A549 (cell line): Measurements from ENCODE around the gene AMACR. TPM values are rescaled to one million over a fixed set of nuclear protein-coding genes. Genes with fewer than 3 reads are reported as not detected.

Source experiments
- ATAC-seq, 2 experiments: fragments of 200-7000 bp in 1 of 2; fragments of >200 bp in 1 of 2; cut with Nextera tagmentation in 1 of 2; cut with Tn5 transposase in 1 of 2; 3 replicates each; pipeline versions ENCODE4 v1.8.0 to v1.9.1; 2018 to 2020; ENCODE audit warnings: mild to moderate bottlenecking in 1 of 2, moderate library complexity in 1 of 2
- CTCF ChIA-PET: fragments of 300-600 bp; sonication (Branson Sonifier 250); formaldehyde crosslinking; extraction: SDS; loops from one replicate; lab custom pipeline; 2021; ENCODE audit warnings: antibody characterized with exemption, inconsistent platforms; lab: Yijun Ruan, JAX
- POLR2A ChIA-PET: fragments of 350-600 bp; formaldehyde crosslinking; extraction: SDS; loops from one replicate; lab custom pipeline; 2021; ENCODE audit warnings: antibody characterized with exemption, inconsistent platforms; lab: Yijun Ruan, JAX
- DNase-seq, 2 experiments: peaks; one replicate each; pipeline versions ENCODE4 v3.0.0 to v3.0.0-alpha.2; 2011 to 2016; ENCODE audit warnings: low read depth in 1 of 2, low spot score in 1 of 2
- FAIRE-seq: peaks from 2 replicates; lab custom pipeline; 2011; peaks lifted over from hg19 to GRCh38; lab: Jason Lieb, UNC
- H3K27ac ChIP-seq, 2 experiments: fragments of >200 bp; sonication (Bioruptor Twin); formaldehyde crosslinking; 3 replicates each; pipeline ENCODE4 v1.5.1; 2016 to 2017
- H3K4me1 ChIP-seq: fragments of >200 bp; sonication (Bioruptor Twin); formaldehyde crosslinking; 3 replicates; pipeline ENCODE4 v1.6.1; 2016
- H3K4me2 ChIP-seq: fragments of >200 bp; sonication (Bioruptor Twin); formaldehyde crosslinking; 3 replicates; pipeline ENCODE4 v1.6.1; 2016
- H3K4me3 ChIP-seq: fragments of >200 bp; sonication (Bioruptor Twin); formaldehyde crosslinking; 3 replicates; pipeline ENCODE4 v1.5.1; 2016
- H3K9me3 ChIP-seq: fragments of >200 bp; sonication (Bioruptor Twin); formaldehyde crosslinking; 3 replicates; pipeline ENCODE4 v1.6.1; 2016
- BHLHE40 ChIP-seq: IDR thresholded peaks from 2 replicates; pipeline ENCODE4 v1.6.1; 2012; ENCODE audit warnings: low read depth, low read length, inconsistent platforms
- CBX2 ChIP-seq: fragments of 200-600 bp; sonication (generic); IDR thresholded peaks from 2 replicates; pipeline ENCODE4 v1.6.1; 2016; ENCODE audit warnings: low read depth, mild to moderate bottlenecking, borderline replicate concordance
- CEBPB ChIP-seq, 2 experiments: fragments of >200 bp in 1 of 2; sonication (Bioruptor Twin) in 1 of 2; formaldehyde crosslinking in 1 of 2; IDR thresholded peaks; 2 replicates each; pipeline ENCODE4 v1.6.1; 2012 to 2016
- CHD2 ChIP-seq: fragments of 150-350 bp; IDR thresholded peaks from 2 replicates; pipeline ENCODE4 v1.6.1; 2014; ENCODE audit warnings: low read length; ENCODE audit not compliant: partially characterized antibody
- CHD4 ChIP-seq: fragments of 200-600 bp; sonication (generic); IDR thresholded peaks from 2 replicates; pipeline ENCODE4 v1.6.1; 2016; ENCODE audit warnings: antibody characterized with exemption, mild to moderate bottlenecking, borderline replicate concordance
- EHF ChIP-seq: fragments of 250-450 bp; sonication (Bioruptor Pico); IDR thresholded peaks from 2 replicates; pipeline ENCODE4 v1.5.0; 2020; ENCODE audit warnings: mild to moderate bottlenecking
- EP300 ChIP-seq, 2 experiments: fragments of >200 bp; sonication (Bioruptor Twin); formaldehyde crosslinking; IDR thresholded peaks; 2 replicates in 1 of 2; 3 replicates in 1 of 2; pipeline ENCODE4 v1.6.1; 2016 to 2017
- FOXS1 ChIP-seq: fragments of 250-450 bp; sonication (Bioruptor Pico); IDR thresholded peaks from 2 replicates; pipeline ENCODE4 v1.5.0; 2020; ENCODE audit warnings: mild to moderate bottlenecking, moderate library complexity
- GATA3 ChIP-seq: IDR thresholded peaks from 2 replicates; pipeline ENCODE4 v1.6.1; 2012; ENCODE audit warnings: borderline replicate concordance
- HOXB13 ChIP-seq: fragments of 250-450 bp; sonication (Bioruptor Pico); IDR thresholded peaks from 2 replicates; pipeline ENCODE4 v1.5.0; 2020; ENCODE audit warnings: low read depth, mild to moderate bottlenecking, moderate library complexity
- HOXB5 ChIP-seq: fragments of 250-450 bp; sonication (Bioruptor Pico); IDR thresholded peaks from 2 replicates; pipeline ENCODE4 v1.5.0; 2020; ENCODE audit warnings: mild to moderate bottlenecking, moderate library complexity
- KDM1A ChIP-seq: fragments of 200-600 bp; sonication (generic); IDR thresholded peaks from 2 replicates; pipeline ENCODE4 v1.6.1; 2016; ENCODE audit warnings: low read depth, mild to moderate bottlenecking
- MAZ ChIP-seq: fragments of 150-350 bp; IDR thresholded peaks from 2 replicates; pipeline ENCODE4 v1.6.1; 2014; ENCODE audit warnings: antibody characterized with exemption, low read depth, low read length, borderline replicate concordance
- MYC ChIP-seq: IDR thresholded peaks from 2 replicates; pipeline ENCODE4 v1.6.1; 2012; ENCODE audit warnings: mild to moderate bottlenecking, inconsistent platforms, low read length, improper control_type of control experiment, borderline replicate concordance
- NPAS2 ChIP-seq: fragments of 250-450 bp; sonication (Bioruptor Pico); IDR thresholded peaks from 2 replicates; pipeline ENCODE4 v1.8.0; 2022; ENCODE audit warnings: mild to moderate bottlenecking, moderate library complexity, borderline replicate concordance
- RARB ChIP-seq: fragments of 250-450 bp; sonication (Bioruptor Pico); IDR thresholded peaks from 2 replicates; pipeline ENCODE4 v1.8.0; 2021; ENCODE audit warnings: mild to moderate bottlenecking, moderate library complexity
- RCOR1 ChIP-seq: fragments of 150-350 bp; IDR thresholded peaks from 2 replicates; pipeline ENCODE4 v1.6.1; 2014; ENCODE audit warnings: antibody characterized with exemption, low read length, low read depth
- RFX5 ChIP-seq: fragments of 450-650 bp; IDR thresholded peaks from 2 replicates; pipeline ENCODE4 v1.7.1; 2014; ENCODE audit warnings: antibody characterized with exemption, mild to moderate bottlenecking, moderate library complexity
- TFCP2L1 ChIP-seq: fragments of 250-450 bp; sonication (Bioruptor Pico); IDR thresholded peaks from 2 replicates; pipeline ENCODE4 v1.5.0; 2021; ENCODE audit warnings: mild to moderate bottlenecking
- TP53 ChIP-seq: fragments of 250-450 bp; sonication (Bioruptor Pico); IDR thresholded peaks from 2 replicates; pipeline ENCODE4 v1.5.0; 2021; ENCODE audit warnings: mild to moderate bottlenecking, moderate library complexity
- ZC3H11A ChIP-seq: fragments of 450-650 bp; IDR thresholded peaks from 2 replicates; pipeline ENCODE4 v1.6.1; 2014; ENCODE audit warnings: antibody characterized with exemption, mild to moderate bottlenecking
- WGBS: methylation state at CpG from one replicate; pipeline ENCODE4 v1.1.6; 2017; ENCODE audit errors: missing lambda C conversion rate; 5-methylcytosine and 5-hydroxymethylcytosine counted together
- polyA plus RNA-seq, 4 experiments: library from polyadenylated mRNA; depleted of rRNA in 3 of 4; stranded (reverse); fragments of >200 nt; fragmentation: RNase III in 1 of 4; extraction: RNeasy Plus Mini Kit Qiagen cat#74134 plus additional on column Dnase treatment in 1 of 4; gene quantifications; 2 replicates in 3 of 4; 3 replicates in 1 of 4; pipeline ENCODE4 v1.2.3, GENCODE V29; 2011 to 2017
- TF ChIP-seq, protein P1 (sequence below): fragments of 450-650 bp; IDR thresholded peaks from 2 replicates; pipeline ENCODE4 v1.6.1; 2014; ENCODE audit warnings: antibody characterized with exemption
- TF ChIP-seq, protein P2 (sequence below): fragments of 200-600 bp; sonication (generic); IDR thresholded peaks from 2 replicates; pipeline ENCODE4 v1.6.1; 2016; ENCODE audit warnings: antibody characterized with exemption, mild to moderate bottlenecking, moderate library complexity
- TF ChIP-seq, protein P3 (sequence below): IDR thresholded peaks from 2 replicates; pipeline ENCODE4 v1.6.1; 2012
- TF ChIP-seq, protein P4 (sequence below): fragments of >200 bp; sonication (Bioruptor Twin); formaldehyde crosslinking; IDR thresholded peaks from 2 replicates; pipeline ENCODE4 v1.6.1; 2016

AMACR gene
- polyA plus RNA-seq, 2 of the 4 experiments (the other 2 are of a cell fraction): 21.1 to 30.1 TPM

DNA sequence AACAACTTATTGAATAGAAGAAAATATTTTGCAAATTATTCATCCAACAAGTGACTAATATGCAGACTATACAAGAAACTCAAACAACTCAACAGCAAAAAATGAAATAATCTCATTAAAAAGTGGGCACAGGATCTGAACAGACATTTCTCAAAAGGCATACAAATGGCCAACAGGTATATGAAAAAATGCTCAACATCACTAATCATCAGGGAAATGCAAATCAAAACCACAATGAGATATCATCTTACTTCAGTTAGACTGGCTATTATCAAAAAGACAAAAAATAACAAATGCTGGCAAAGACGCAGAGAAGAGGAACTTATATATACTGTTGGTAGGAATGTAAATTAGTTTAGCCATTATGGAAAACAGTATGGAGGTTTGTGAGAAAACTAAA lies 1.8 kb upstream of the AMACR start:
- WGBS: 94% methylated on average over 1 of the region's 1 CpG
- Histone ChIP-seq H3K4me2 (no peak overlapping the region), H3K4me3 (no peak overlapping the region), H3K4me1 (peaks cover 15% of the 10 kb centered on the region; the same call in 2 of the 3 replicates), H3K9me3 (no peaks in the 10 kb centered on the region), H3K27ac (no peak overlapping the region)
- ATAC-seq: no peak
- DNase-seq: no peak
- FAIRE-seq: no peak
- ChIA-PET CTCF (no interaction called here), POLR2A (no interaction called here)
- TF ChIP-seq HOXB5 (CRISPR knock-in tag) (no peak), EP300 (IDR thresholded peaks at IDR 0.05) (no peak), RCOR1 (no peak), BHLHE40 (no peak), CEBPB (IDR thresholded peaks at IDR 0.05) (no peak), HOXB13 (CRISPR knock-in tag) (no peak), GATA3 (no peak), FOXS1 (no peak), RFX5 (no peak), KDM1A (no peak), CHD2 (no peak), TFCP2L1 (CRISPR knock-in tag) (no peak), CHD4 (no peak), RARB (CRISPR knock-in tag) (no peak)
- TF ChIP-seq, protein P1, sequence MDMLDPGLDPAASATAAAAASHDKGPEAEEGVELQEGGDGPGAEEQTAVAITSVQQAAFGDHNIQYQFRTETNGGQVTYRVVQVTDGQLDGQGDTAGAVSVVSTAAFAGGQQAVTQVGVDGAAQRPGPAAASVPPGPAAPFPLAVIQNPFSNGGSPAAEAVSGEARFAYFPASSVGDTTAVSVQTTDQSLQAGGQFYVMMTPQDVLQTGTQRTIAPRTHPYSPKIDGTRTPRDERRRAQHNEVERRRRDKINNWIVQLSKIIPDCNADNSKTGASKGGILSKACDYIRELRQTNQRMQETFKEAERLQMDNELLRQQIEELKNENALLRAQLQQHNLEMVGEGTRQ: no peak
- TF ChIP-seq, protein P2, sequence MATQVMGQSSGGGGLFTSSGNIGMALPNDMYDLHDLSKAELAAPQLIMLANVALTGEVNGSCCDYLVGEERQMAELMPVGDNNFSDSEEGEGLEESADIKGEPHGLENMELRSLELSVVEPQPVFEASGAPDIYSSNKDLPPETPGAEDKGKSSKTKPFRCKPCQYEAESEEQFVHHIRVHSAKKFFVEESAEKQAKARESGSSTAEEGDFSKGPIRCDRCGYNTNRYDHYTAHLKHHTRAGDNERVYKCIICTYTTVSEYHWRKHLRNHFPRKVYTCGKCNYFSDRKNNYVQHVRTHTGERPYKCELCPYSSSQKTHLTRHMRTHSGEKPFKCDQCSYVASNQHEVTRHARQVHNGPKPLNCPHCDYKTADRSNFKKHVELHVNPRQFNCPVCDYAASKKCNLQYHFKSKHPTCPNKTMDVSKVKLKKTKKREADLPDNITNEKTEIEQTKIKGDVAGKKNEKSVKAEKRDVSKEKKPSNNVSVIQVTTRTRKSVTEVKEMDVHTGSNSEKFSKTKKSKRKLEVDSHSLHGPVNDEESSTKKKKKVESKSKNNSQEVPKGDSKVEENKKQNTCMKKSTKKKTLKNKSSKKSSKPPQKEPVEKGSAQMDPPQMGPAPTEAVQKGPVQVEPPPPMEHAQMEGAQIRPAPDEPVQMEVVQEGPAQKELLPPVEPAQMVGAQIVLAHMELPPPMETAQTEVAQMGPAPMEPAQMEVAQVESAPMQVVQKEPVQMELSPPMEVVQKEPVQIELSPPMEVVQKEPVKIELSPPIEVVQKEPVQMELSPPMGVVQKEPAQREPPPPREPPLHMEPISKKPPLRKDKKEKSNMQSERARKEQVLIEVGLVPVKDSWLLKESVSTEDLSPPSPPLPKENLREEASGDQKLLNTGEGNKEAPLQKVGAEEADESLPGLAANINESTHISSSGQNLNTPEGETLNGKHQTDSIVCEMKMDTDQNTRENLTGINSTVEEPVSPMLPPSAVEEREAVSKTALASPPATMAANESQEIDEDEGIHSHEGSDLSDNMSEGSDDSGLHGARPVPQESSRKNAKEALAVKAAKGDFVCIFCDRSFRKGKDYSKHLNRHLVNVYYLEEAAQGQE: no peak
- TF ChIP-seq, protein P3, sequence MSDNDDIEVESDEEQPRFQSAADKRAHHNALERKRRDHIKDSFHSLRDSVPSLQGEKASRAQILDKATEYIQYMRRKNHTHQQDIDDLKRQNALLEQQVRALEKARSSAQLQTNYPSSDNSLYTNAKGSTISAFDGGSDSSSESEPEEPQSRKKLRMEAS: no peak

DNA sequence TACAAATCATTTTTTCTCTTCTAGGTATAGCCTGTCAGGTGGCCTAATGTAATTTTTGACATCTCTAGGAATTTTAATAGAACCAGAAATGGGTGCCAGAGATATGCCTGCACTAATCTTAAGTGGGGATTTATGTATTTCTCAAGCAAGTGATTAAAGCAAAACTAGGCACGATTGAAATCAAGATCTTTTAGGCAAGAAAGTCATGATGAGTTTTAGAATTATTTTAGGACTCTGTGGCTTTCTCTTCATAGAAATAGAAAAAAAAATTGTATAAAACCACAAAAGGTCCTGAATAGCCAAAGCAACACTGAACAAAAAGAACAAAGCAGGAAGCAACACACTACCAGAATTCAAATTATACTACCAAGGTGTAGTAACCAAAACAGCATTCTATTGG lies 952 bp upstream of the AMACR start:
- POLR2A ChIA-PET: interaction anchor here (0.6 to 1.4 kb wide), 6 partner anchors 8 to 907 kb away, joined by 3 to 4 read pairs (median 4); partner anchors contain the start of genes BRIX1 and RAD1
- Histone ChIP-seq H3K27ac (peak overlapping the region; percentile 93 to 94), H3K4me3 (peak overlapping the region; percentile 84), H3K9me3 (no peaks in the 10 kb centered on the region), H3K4me1 (peaks cover 15% of the 10 kb centered on the region; the same call in 2 of the 3 replicates), H3K4me2 (peak overlapping the region; percentile 82)
- DNase-seq (no peak), FAIRE-seq (no peak), ATAC-seq (no peak)
- 14% methylated on average over 1 of the region's 1 CpG for WGBS
- TF ChIP-seq HOXB5 (CRISPR knock-in tag) (no peak), TFCP2L1 (CRISPR knock-in tag) (no peak), ZC3H11A (no peak), MYC (no peak), EHF (CRISPR knock-in tag) (no peak), NPAS2 (no peak), TP53 (CRISPR knock-in tag) (no peak), CBX2 (no peak), MAZ (no peak)
- TF ChIP-seq, protein P3: no peak
- TF ChIP-seq, protein P4, sequence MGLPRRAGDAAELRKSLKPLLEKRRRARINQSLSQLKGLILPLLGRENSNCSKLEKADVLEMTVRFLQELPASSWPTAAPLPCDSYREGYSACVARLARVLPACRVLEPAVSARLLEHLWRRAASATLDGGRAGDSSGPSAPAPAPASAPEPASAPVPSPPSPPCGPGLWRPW: no peak
- CTCF ChIA-PET: no interaction called here
